Measurements from ENCODE around the gene ZNF823. TPM values are rescaled to one million over a fixed set of nuclear protein-coding genes. Genes with fewer than 3 reads are reported as not detected.
A peak's percentile ranks its signal among the peaks of the same experiment; 100 is the strongest.

The ZNF823 gene

DNA sequence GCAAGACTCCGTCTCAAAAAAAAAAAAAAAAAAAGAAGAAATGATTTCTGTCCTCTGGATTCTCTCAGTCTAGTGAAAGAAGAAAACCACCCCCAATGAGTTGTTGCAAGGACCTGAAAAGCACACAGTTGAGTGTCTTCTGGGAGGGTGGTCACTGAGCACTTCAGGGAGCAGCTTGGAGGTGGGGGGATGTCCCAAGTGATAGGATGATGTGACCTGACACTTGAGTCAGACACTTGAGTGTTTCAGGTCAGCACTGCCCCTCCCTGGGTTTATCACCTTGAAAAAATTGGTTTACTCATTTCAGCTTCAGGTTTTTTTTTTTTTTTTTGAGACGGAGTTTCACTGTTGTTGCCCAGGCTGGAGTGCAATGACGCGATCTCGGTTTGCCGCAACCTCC, 63.2 kb downstream of the ZNF823 start:
- no peak overlapping the region for H3K23ac ChIP-seq (ENCODE audit: low read length)
- no peak overlapping the region for H2BK120ac ChIP-seq (ENCODE audit: low read depth, low read length)
- H3K27me3 ChIP-seq (ENCODE audit: insufficient read depth, low read length, poor library complexity) = no peaks in the 10 kb centered on the region
- H4K5ac ChIP-seq (ENCODE audit: low read length) = no peak overlapping the region
- no peak overlapping the region for H3K4me3 ChIP-seq (ENCODE audit: low read length)
- no peak overlapping the region for H2BK15ac ChIP-seq (replicated peaks; ENCODE audit: low read depth)
- H2AK5ac ChIP-seq (ENCODE audit: low read length) = no peak overlapping the region
- H3K79me1 ChIP-seq (ENCODE audit: low read length) = no peaks in the 10 kb centered on the region
- no CpG with 5 or more reads among the region's 6 CpGs for WGBS (ENCODE audit: extremely low coverage, insufficient coverage, low lambda C conversion rate)
- no peak overlapping the region for H4K8ac ChIP-seq (ENCODE audit: low read depth, low read length)
- no peaks in the 10 kb centered on the region for H3K4me1 ChIP-seq (ENCODE audit: control insufficient read depth, low read depth, low read length)
- no peaks in the 10 kb centered on the region for H3K36me3 ChIP-seq (ENCODE audit: control insufficient read depth, insufficient read depth, low read length)
- H3K79me2 ChIP-seq (ENCODE audit: control insufficient read depth, insufficient read depth, low read length) = no peaks in the 10 kb centered on the region
- H3K4ac ChIP-seq (ENCODE audit: low read depth, low read length) = no peak overlapping the region
- H3K18ac ChIP-seq (ENCODE audit: low read length) = no peak overlapping the region
- H3K27ac ChIP-seq (ENCODE audit: low read depth, low read length) = no peak overlapping the region
- H3K9ac ChIP-seq (ENCODE audit: low read length) = no peak overlapping the region
- no peak overlapping the region for H3K4me2 ChIP-seq (ENCODE audit: low read length)
- H2BK5ac ChIP-seq (ENCODE audit: low read length) = no peak overlapping the region
- DNase-seq = no peak
- no peak overlapping the region for H3K56ac ChIP-seq (ENCODE audit: low read length)

DNA sequence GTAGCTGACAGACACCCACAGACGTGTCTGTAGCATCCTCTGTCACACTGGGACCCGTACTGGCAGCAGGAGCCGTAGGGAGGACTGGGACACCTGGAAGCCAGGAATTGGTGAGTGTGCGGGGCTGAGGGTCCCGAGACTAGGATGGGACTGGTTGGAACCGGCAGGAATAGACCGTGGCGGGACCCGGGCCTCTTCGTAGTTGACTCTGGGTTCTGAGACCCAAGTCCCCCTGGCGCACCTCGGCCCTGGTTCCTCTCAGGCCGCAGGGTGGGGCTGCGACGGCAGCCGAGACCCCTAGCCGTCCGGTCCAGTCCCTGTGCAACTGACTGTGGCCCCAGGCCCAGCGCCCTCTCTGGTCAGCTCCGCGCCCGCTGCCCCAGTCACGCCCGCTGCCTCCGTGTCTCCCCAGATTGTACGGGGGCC, 64.7 kb downstream of the ZNF823 start:
- DNase-seq = no peak
- no peak overlapping the region for H3K27ac ChIP-seq (ENCODE audit: low read depth, low read length)
- H2BK120ac ChIP-seq (ENCODE audit: low read depth, low read length) = no peak overlapping the region
- H3K27me3 ChIP-seq (ENCODE audit: insufficient read depth, low read length, poor library complexity) = no peaks in the 10 kb centered on the region
- no peak overlapping the region for H3K18ac ChIP-seq (ENCODE audit: low read length)
- H3K36me3 ChIP-seq (ENCODE audit: control insufficient read depth, insufficient read depth, low read length) = no peaks in the 10 kb centered on the region
- no peak overlapping the region for H3K23ac ChIP-seq (ENCODE audit: low read length)
- H3K9ac ChIP-seq (ENCODE audit: low read length) = no peak overlapping the region
- no peak overlapping the region for H3K56ac ChIP-seq (ENCODE audit: low read length)
- H3K4ac ChIP-seq (ENCODE audit: low read depth, low read length) = no peak overlapping the region
- WGBS (ENCODE audit: extremely low coverage, insufficient coverage, low lambda C conversion rate) = no CpG with 5 or more reads among the region's 26 CpGs
- no peaks in the 10 kb centered on the region for H3K4me1 ChIP-seq (ENCODE audit: control insufficient read depth, low read depth, low read length)
- H3K4me2 ChIP-seq (ENCODE audit: low read length) = peak overlapping the region; percentile 40
- no peak overlapping the region for H4K5ac ChIP-seq (ENCODE audit: low read length)
- H3K79me1 ChIP-seq (ENCODE audit: low read length) = no peaks in the 10 kb centered on the region
- H2AK5ac ChIP-seq (ENCODE audit: low read length) = no peak overlapping the region
- no peak overlapping the region for H2BK15ac ChIP-seq (replicated peaks; ENCODE audit: low read depth)
- H4K8ac ChIP-seq (ENCODE audit: low read depth, low read length) = no peak overlapping the region
- H2BK5ac ChIP-seq (ENCODE audit: low read length) = no peak overlapping the region
- H3K4me3 ChIP-seq (ENCODE audit: low read length) = peak overlapping the region; percentile 6
- no peaks in the 10 kb centered on the region for H3K79me2 ChIP-seq (ENCODE audit: control insufficient read depth, insufficient read depth, low read length)

DNA sequence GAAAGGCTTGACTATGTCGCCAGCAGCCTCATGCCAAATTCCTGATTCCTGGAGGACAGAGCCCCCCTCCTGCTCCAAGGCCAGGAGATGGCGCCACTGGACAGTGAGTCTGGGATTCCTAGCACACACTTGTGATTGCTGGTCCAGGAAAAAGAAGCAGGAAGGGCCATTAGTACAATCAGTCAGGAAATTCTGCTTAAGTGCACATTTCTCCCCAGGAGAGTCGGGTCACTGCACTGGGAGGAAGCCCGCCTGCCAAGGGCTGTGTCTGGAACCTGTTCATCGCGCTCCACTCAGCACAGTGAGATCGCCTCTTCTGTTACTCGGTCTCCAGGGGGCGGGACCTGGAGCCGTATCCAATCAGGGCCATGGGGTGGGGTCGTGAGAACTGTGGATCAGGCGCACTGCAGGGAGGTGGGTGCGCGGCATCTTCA, 65.1 kb downstream of the ZNF823 start:
- Histone ChIP-seq H4K8ac (ENCODE audit: low read depth, low read length) (no peak overlapping the region), H2BK120ac (ENCODE audit: low read depth, low read length) (no peak overlapping the region), H3K4me3 (ENCODE audit: low read length) (no peak overlapping the region), H3K9ac (ENCODE audit: low read length) (no peak overlapping the region), H3K27ac (ENCODE audit: low read depth, low read length) (no peak overlapping the region), H3K36me3 (ENCODE audit: control insufficient read depth, insufficient read depth, low read length) (no peaks in the 10 kb centered on the region), H3K56ac (ENCODE audit: low read length) (no peak overlapping the region), H3K4ac (ENCODE audit: low read depth, low read length) (no peak overlapping the region), H3K4me2 (ENCODE audit: low read length) (peak overlapping the region; percentile 40), H3K4me1 (ENCODE audit: control insufficient read depth, low read depth, low read length) (no peaks in the 10 kb centered on the region), H3K79me1 (ENCODE audit: low read length) (no peaks in the 10 kb centered on the region), H3K18ac (ENCODE audit: low read length) (no peak overlapping the region), H2AK5ac (ENCODE audit: low read length) (no peak overlapping the region), H3K27me3 (ENCODE audit: insufficient read depth, low read length, poor library complexity) (no peaks in the 10 kb centered on the region), H3K23ac (ENCODE audit: low read length) (no peak overlapping the region), H4K5ac (ENCODE audit: low read length) (no peak overlapping the region), H2BK5ac (ENCODE audit: low read length) (no peak overlapping the region), H2BK15ac (replicated peaks; ENCODE audit: low read depth) (no peak overlapping the region), H3K79me2 (ENCODE audit: control insufficient read depth, insufficient read depth, low read length) (no peaks in the 10 kb centered on the region)
- peak; percentile 86 for DNase-seq
- no CpG with 5 or more reads among the region's 14 CpGs for WGBS (ENCODE audit: extremely low coverage, insufficient coverage, low lambda C conversion rate)

Small RNAs within 50 kb of the gene (small RNA-seq; reads per million reads assigned to genes)
- not detected for gene ZNF833P (ENCODE audit: insufficient read depth)
